HepG2 (cell line): ENCODE data around the gene HS6ST1. TPM values are rescaled to one million over a fixed set of nuclear protein-coding genes. Genes with fewer than 3 reads are reported as not detected.

Experiments
- ADNP ChIP-seq: sonication (generic); formaldehyde crosslinking; IDR thresholded peaks from 2 replicates; pipeline ENCODE4 v1.4.0; 2020; ENCODE audit warnings: missing genetic modification reagents
- CERS6 ChIP-seq: sonication (generic); formaldehyde crosslinking; IDR thresholded peaks from 2 replicates; pipeline ENCODE4 v1.5.0; 2020; ENCODE audit warnings: missing genetic modification reagents
- HDAC2 ChIP-seq: sonication (generic); formaldehyde crosslinking; IDR thresholded peaks from 2 replicates; pipeline ENCODE4 v1.4.0; 2020; ENCODE audit warnings: missing genetic modification reagents
- HNF4G ChIP-seq, 2 experiments: sonication (generic) in 1 of 2; formaldehyde crosslinking in 1 of 2; IDR thresholded peaks; 2 replicates each; pipeline versions ENCODE4 v1.4.0 to v1.6.1; 2011 to 2020; ENCODE audit warnings: borderline replicate concordance in 2 of 2, low read depth in 2 of 2, mild to moderate bottlenecking in 2 of 2, low read length in 1 of 2, missing genetic modification reagents in 1 of 2, moderate library complexity in 1 of 2
- RNF219 ChIP-seq: sonication (generic); formaldehyde crosslinking; IDR thresholded peaks from 2 replicates; pipeline ENCODE4 v1.5.0; 2020; ENCODE audit warnings: mild to moderate bottlenecking, missing genetic modification reagents
- SALL1 ChIP-seq: sonication (generic); formaldehyde crosslinking; IDR thresholded peaks from 2 replicates; pipeline ENCODE4 v1.8.0; 2022; ENCODE audit warnings: mild to moderate bottlenecking, missing genetic modification reagents
- TAF15 ChIP-seq: fragments of 200-400 bp; formaldehyde crosslinking; IDR thresholded peaks from one replicate; pipeline ENCODE4 v1.6.1; 2018; ENCODE audit warnings: mild to moderate bottlenecking, low read depth, low read length; ENCODE audit not compliant: poor library complexity, severe bottlenecking
- TFDP2 ChIP-seq: sonication (generic); formaldehyde crosslinking; IDR thresholded peaks from 2 replicates; pipeline ENCODE4 v1.4.0; 2020; ENCODE audit warnings: missing genetic modification reagents
- ZHX2 ChIP-seq, 2 experiments: sonication (generic) in 1 of 2; formaldehyde crosslinking in 1 of 2; IDR thresholded peaks; 2 replicates each; pipeline versions ENCODE4 v1.6.1 to v1.9.0; 2014 to 2022; ENCODE audit warnings: antibody characterized with exemption in 1 of 2, borderline replicate concordance in 1 of 2, inconsistent platforms in 1 of 2, low read depth in 1 of 2, missing genetic modification reagents in 1 of 2
- ZNF224 ChIP-seq: sonication (generic); formaldehyde crosslinking; IDR thresholded peaks from 2 replicates; pipeline ENCODE4 v1.5.0; 2020; ENCODE audit warnings: mild to moderate bottlenecking, missing genetic modification reagents
- ZNF547 ChIP-seq: sonication (generic); formaldehyde crosslinking; IDR thresholded peaks from 2 replicates; pipeline ENCODE4 v1.5.1; 2020; ENCODE audit warnings: mild to moderate bottlenecking, missing genetic modification reagents
- ZNF552 ChIP-seq: sonication (generic); formaldehyde crosslinking; IDR thresholded peaks from 2 replicates; pipeline ENCODE4 v1.9.0; 2022; ENCODE audit warnings: missing genetic modification reagents, mild to moderate bottlenecking, borderline replicate concordance
- ZNF660 ChIP-seq: sonication (generic); formaldehyde crosslinking; IDR thresholded peaks from 2 replicates; pipeline ENCODE4 v1.5.1; 2020; ENCODE audit warnings: mild to moderate bottlenecking, low read depth, missing genetic modification reagents, borderline replicate concordance
- ZNF691 ChIP-seq: sonication (generic); formaldehyde crosslinking; IDR thresholded peaks from 2 replicates; pipeline ENCODE4 v1.4.0; 2020; ENCODE audit warnings: missing genetic modification reagents, low read depth, mild to moderate bottlenecking, borderline replicate concordance
- ZNF746 ChIP-seq: sonication (generic); formaldehyde crosslinking; IDR thresholded peaks from 2 replicates; pipeline ENCODE4 v1.8.0; 2022; ENCODE audit warnings: mild to moderate bottlenecking, missing genetic modification reagents
- ZSCAN21 ChIP-seq: sonication (generic); formaldehyde crosslinking; IDR thresholded peaks from 2 replicates; pipeline ENCODE4 v1.8.0; 2022; ENCODE audit warnings: mild to moderate bottlenecking, missing genetic modification reagents, moderate library complexity, borderline replicate concordance
- ZSCAN29 ChIP-seq: sonication (generic); formaldehyde crosslinking; conservative IDR thresholded peaks from 2 replicates; pipeline ENCODE4 v1.4.0; 2020; ENCODE audit warnings: mild to moderate bottlenecking, missing genetic modification reagents
- polyA plus RNA-seq, 8 experiments: library from polyadenylated mRNA; depleted of rRNA in 3 of 8; stranded (reverse) in 7 of 8; unstranded in 1 of 8; fragments of >200 nt; fragmentation: Illumina TruSeq in 4 of 8; extraction: Trizol in 4 of 8; gene quantifications; 2 replicates each; pipeline versions ENCODE4 v1.2.1 to v1.2.3, GENCODE V29; 2011 to 2016; ENCODE audit warnings: low read depth in 4 of 8, missing spikeins in 1 of 8, mixed read lengths in 1 of 8; ENCODE audit not compliant: insufficient read depth in 1 of 8
- total RNA-seq, 5 experiments: library from RNA; depleted of rRNA; stranded (reverse); fragments of >200 nt; fragmentation: Illumina TruSeq; extraction: Trizol; gene quantifications; 2 replicates each; pipeline ENCODE4 v1.2.3, GENCODE V29; 2016; ENCODE audit warnings: low read depth in 1 of 5

HS6ST1 gene
- total and polyA plus RNA-seq, 2 of the 13 experiments (the other 11 are each of a cell fraction or from before 2014, with no cell fraction given) = 34.5 to 84.6 TPM

- no peak for TF ChIP-seq RNF219 (CRISPR knock-in tag)
- TF ChIP-seq TFDP2 (CRISPR knock-in tag) = no peak
- no peak for TF ChIP-seq ZSCAN21 (CRISPR knock-in tag)
- peak; percentile 66 for TF ChIP-seq SALL1 (CRISPR knock-in tag)
- TF ChIP-seq ZNF660 (CRISPR knock-in tag) = no peak
- TF ChIP-seq HDAC2 (CRISPR knock-in tag) = no peak
- TF ChIP-seq ZNF691 (CRISPR knock-in tag) = no peak
- TF ChIP-seq ZSCAN29 (CRISPR knock-in tag) = no peak
- 0 out of 2 replicates have a peak, but pooled peaks have one; percentile 45 for TF ChIP-seq ZNF547 (CRISPR knock-in tag)
- TF ChIP-seq ADNP (CRISPR knock-in tag) = no peak
- no peak for TF ChIP-seq CERS6 (CRISPR knock-in tag)
- TF ChIP-seq ZNF552 = 0 out of 2 replicates have a peak, but pooled peaks have one; percentile 64
- no peak for TF ChIP-seq ZHX2 (IDR thresholded peaks at IDR 0.05; ENCODE audit: low read depth)
- TF ChIP-seq ZHX2 (CRISPR knock-in tag; IDR thresholded peaks at IDR 0.05; ENCODE audit: borderline replicate concordance) = no peak
- 0 out of 2 replicates have a peak, but pooled peaks have one; percentile 44 for TF ChIP-seq ZNF224 (CRISPR knock-in tag)
- TF ChIP-seq TAF15 = no peak
- peak; percentile 72; the same call in 1 of the 2 replicates for TF ChIP-seq HNF4G (IDR thresholded peaks at IDR 0.05; ENCODE audit: borderline replicate concordance, low read depth, low read length)
- no peak for TF ChIP-seq HNF4G (CRISPR knock-in tag; IDR thresholded peaks at IDR 0.05; ENCODE audit: borderline replicate concordance, low read depth)
- no peak for TF ChIP-seq ZNF746 (CRISPR knock-in tag)
Observed at GRCh38 chr2:128325611-128326181, 7.0 kb upstream of the HS6ST1 start (continued).
